Astrocyte (in vitro differentiated cells and primary cell): ENCODE data around the gene PCGF3. TPM values are rescaled to one million over a fixed set of nuclear protein-coding genes. Genes with fewer than 3 reads are reported as not detected.

Experiments
- DNase-seq: peaks from one replicate; pipeline ENCODE4 v3.0.0-alpha.2; 2010; ENCODE audit warnings: low read depth
- FAIRE-seq: peaks from 2 replicates; lab custom pipeline; 2011; peaks lifted over from hg19 to GRCh38; lab: Jason Lieb, UNC
- H2AFZ ChIP-seq: 2 replicates; pipeline ENCODE4 v1.6.0; 2012; ENCODE audit warnings: low read depth, low read length, inconsistent platforms
- H3K27ac ChIP-seq: 2 replicates; pipeline ENCODE4 v1.5.1; 2011; ENCODE audit warnings: low read depth, low read length, inconsistent platforms
- H3K27me3 ChIP-seq: 2 replicates; pipeline ENCODE4 v1.6.0; 2011; ENCODE audit warnings: low read length, inconsistent platforms; ENCODE audit not compliant: insufficient read depth
- H3K36me3 ChIP-seq: 2 replicates; pipeline ENCODE4 v1.5.1; 2011; ENCODE audit warnings: low read length, inconsistent platforms; ENCODE audit not compliant: insufficient read depth
- H3K4me1 ChIP-seq: 2 replicates; pipeline ENCODE4 v1.5.1; 2011; ENCODE audit warnings: low read length, inconsistent platforms; ENCODE audit not compliant: insufficient read depth
- H3K4me2 ChIP-seq: 2 replicates; pipeline ENCODE4 v1.6.0; 2012; ENCODE audit warnings: low read length, inconsistent platforms
- H3K4me3 ChIP-seq: 2 replicates; pipeline ENCODE4 v1.5.1; 2011; ENCODE audit warnings: low read depth, mild to moderate bottlenecking, low read length, inconsistent platforms; ENCODE audit not compliant: insufficient read depth
- H3K79me2 ChIP-seq: 2 replicates; pipeline ENCODE4 v1.6.0; 2012; ENCODE audit warnings: mild to moderate bottlenecking, low read length, inconsistent platforms; ENCODE audit not compliant: insufficient read depth
- H3K9ac ChIP-seq: 2 replicates; pipeline ENCODE4 v1.6.0; 2012; ENCODE audit warnings: mild to moderate bottlenecking, low read length, inconsistent platforms
- H3K9me3 ChIP-seq: 2 replicates; pipeline ENCODE4 v1.5.1; 2012; ENCODE audit warnings: low read depth, mild to moderate bottlenecking, low read length, inconsistent platforms; ENCODE audit not compliant: insufficient read depth
- H4K20me1 ChIP-seq: 2 replicates; pipeline ENCODE4 v1.6.0; 2012; ENCODE audit warnings: low read length, inconsistent platforms; ENCODE audit not compliant: insufficient read depth
- H3K27ac Mint-ChIP-seq: one replicate; pipeline ENCODE4 v1.8.0; 2021; ENCODE audit warnings: mild to moderate bottlenecking, mixed read lengths; ENCODE audit not compliant: unreplicated experiment
- H3K27me3 Mint-ChIP-seq: one replicate; pipeline ENCODE4 v1.8.0; 2021; ENCODE audit warnings: low read depth, mixed read lengths; ENCODE audit not compliant: unreplicated experiment
- H3K36me3 Mint-ChIP-seq: one replicate; pipeline ENCODE4 v1.8.0; 2021; ENCODE audit warnings: low read depth, mixed read lengths; ENCODE audit not compliant: unreplicated experiment
- H3K4me1 Mint-ChIP-seq: one replicate; pipeline ENCODE4 v1.8.0; 2021; ENCODE audit warnings: low read depth, mixed read lengths; ENCODE audit not compliant: unreplicated experiment
- H3K4me3 Mint-ChIP-seq: one replicate; pipeline ENCODE4 v1.8.0; 2021; ENCODE audit warnings: mild to moderate bottlenecking, moderate library complexity, mixed read lengths; ENCODE audit not compliant: unreplicated experiment
- H3K9me3 Mint-ChIP-seq: one replicate; pipeline ENCODE4 v1.8.0; 2021; ENCODE audit warnings: mild to moderate bottlenecking, mixed read lengths; ENCODE audit not compliant: unreplicated experiment
- EZH2 ChIP-seq: IDR thresholded peaks from 2 replicates; pipeline ENCODE4 v1.6.1; 2012; ENCODE audit warnings: mild to moderate bottlenecking, low read length, inconsistent platforms; ENCODE audit not compliant: insufficient read depth
- total RNA-seq: library from RNA; stranded (reverse); gene quantifications from 2 replicates; pipeline ENCODE4 v1.2.1, GENCODE V29; 2021
- TF ChIP-seq, protein P1 (sequence below): IDR thresholded peaks from 2 replicates; pipeline ENCODE4 v1.5.1; 2011; ENCODE audit warnings: low read depth, mild to moderate bottlenecking, inconsistent platforms, low read length, moderate library complexity; ENCODE audit not compliant: insufficient read depth

PCGF3 gene
- total RNA-seq, 1 donor from 2014 or later = 65.7 TPM

DNA sequence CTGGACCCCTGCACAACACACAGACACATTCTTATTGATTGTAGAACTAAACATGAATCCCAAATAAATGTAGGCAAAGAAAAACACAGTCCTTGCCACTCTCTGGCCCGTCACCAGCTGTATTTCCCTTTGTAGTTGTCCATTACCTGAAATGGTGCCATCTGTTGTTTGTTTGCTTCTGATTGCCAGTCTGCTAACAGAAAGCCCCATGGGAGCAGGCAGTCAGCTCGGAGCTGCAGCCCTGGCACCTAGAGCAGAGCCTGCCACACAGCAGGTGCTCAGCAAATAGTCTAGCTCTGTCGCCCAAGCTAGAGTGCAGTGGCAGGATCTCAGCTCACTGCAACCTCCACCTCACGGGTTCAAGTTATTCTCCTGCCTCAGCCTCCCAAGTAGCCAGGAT lies 91.4 kb downstream of the PCGF3 start:
- Histone ChIP-seq H2AFZ (no peak overlapping the region), H3K27ac (no peak overlapping the region), H3K4me3 (no peak overlapping the region), H3K4me2 (no peak overlapping the region), H3K4me1 (peaks cover 3% of the 10 kb centered on the region), H3K27me3 (peaks cover 51% of the 10 kb centered on the region), H3K79me2 (no peaks in the 10 kb centered on the region), H3K9me3 (peaks cover 7% of the 10 kb centered on the region), H3K9ac (no peak overlapping the region), H4K20me1 (peaks cover 8% of the 10 kb centered on the region), H3K36me3 (no peaks in the 10 kb centered on the region)
- FAIRE-seq (no peak), DNase-seq (no peak)
- peaks cover 44% of the 10 kb centered on the region for H3K27me3 Mint-ChIP-seq
- TF ChIP-seq, protein P1, sequence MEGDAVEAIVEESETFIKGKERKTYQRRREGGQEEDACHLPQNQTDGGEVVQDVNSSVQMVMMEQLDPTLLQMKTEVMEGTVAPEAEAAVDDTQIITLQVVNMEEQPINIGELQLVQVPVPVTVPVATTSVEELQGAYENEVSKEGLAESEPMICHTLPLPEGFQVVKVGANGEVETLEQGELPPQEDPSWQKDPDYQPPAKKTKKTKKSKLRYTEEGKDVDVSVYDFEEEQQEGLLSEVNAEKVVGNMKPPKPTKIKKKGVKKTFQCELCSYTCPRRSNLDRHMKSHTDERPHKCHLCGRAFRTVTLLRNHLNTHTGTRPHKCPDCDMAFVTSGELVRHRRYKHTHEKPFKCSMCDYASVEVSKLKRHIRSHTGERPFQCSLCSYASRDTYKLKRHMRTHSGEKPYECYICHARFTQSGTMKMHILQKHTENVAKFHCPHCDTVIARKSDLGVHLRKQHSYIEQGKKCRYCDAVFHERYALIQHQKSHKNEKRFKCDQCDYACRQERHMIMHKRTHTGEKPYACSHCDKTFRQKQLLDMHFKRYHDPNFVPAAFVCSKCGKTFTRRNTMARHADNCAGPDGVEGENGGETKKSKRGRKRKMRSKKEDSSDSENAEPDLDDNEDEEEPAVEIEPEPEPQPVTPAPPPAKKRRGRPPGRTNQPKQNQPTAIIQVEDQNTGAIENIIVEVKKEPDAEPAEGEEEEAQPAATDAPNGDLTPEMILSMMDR = no peak
- no peak for TF ChIP-seq EZH2
- peaks cover 4% of the 10 kb centered on the region for H3K4me1 Mint-ChIP-seq
- no peaks in the 10 kb centered on the region for H3K9me3 Mint-ChIP-seq
- peaks cover 3% of the 10 kb centered on the region for H3K36me3 Mint-ChIP-seq
- no peak overlapping the region for H3K4me3 Mint-ChIP-seq
- H3K27ac Mint-ChIP-seq = no peak overlapping the region

GRCh38 chr4:801436-802124 lies 95.9 kb downstream of the PCGF3 start:
- no peak for DNase-seq
- Histone ChIP-seq H2AFZ (no peak overlapping the region), H3K4me1 (no peaks in the 10 kb centered on the region), H3K27ac (no peak overlapping the region), H3K9me3 (peaks cover 7% of the 10 kb centered on the region), H3K9ac (no peak overlapping the region), H3K79me2 (no peaks in the 10 kb centered on the region), H4K20me1 (no peaks in the 10 kb centered on the region), H3K4me2 (no peak overlapping the region), H3K27me3 (peaks cover 12% of the 10 kb centered on the region), H3K36me3 (no peaks in the 10 kb centered on the region), H3K4me3 (no peak overlapping the region)
- TF ChIP-seq EZH2 = no peak
- TF ChIP-seq, protein P1 = no peak
- peaks cover 8% of the 10 kb centered on the region for H3K9me3 Mint-ChIP-seq
- no peak overlapping the region for H3K4me3 Mint-ChIP-seq
- H3K36me3 Mint-ChIP-seq = peaks cover 3% of the 10 kb centered on the region
- no peak for FAIRE-seq
- peaks cover 30% of the 10 kb centered on the region for H3K27me3 Mint-ChIP-seq
- H3K27ac Mint-ChIP-seq = no peak overlapping the region
- peaks cover 4% of the 10 kb centered on the region for H3K4me1 Mint-ChIP-seq

DNA sequence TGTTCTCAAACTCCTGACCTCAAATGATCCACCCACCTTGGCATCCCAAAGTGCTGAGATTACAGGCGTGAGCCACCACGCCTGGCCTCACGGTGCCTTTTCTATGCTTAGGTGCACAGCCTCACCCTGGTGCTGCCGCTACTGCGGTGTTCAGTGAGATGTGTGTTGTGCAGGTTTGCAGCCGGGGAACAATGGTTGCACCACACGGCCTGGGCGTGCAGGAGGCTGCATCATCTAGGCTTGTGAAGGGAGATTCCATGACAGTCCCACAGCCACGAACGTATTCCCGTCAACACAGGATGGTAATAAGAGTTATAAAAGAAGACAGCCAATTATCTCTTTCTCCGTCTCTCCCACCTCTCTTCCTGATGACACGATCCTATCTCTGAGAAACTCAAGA lies 98.3 kb downstream of the PCGF3 start:
- H3K27ac Mint-ChIP-seq = no peak overlapping the region
- Histone ChIP-seq H3K4me1 (no peaks in the 10 kb centered on the region), H3K79me2 (no peaks in the 10 kb centered on the region), H4K20me1 (no peaks in the 10 kb centered on the region), H2AFZ (no peak overlapping the region), H3K9me3 (peaks cover 7% of the 10 kb centered on the region), H3K27me3 (peaks cover 10% of the 10 kb centered on the region), H3K9ac (no peak overlapping the region), H3K4me3 (no peak overlapping the region), H3K36me3 (no peaks in the 10 kb centered on the region), H3K4me2 (no peak overlapping the region), H3K27ac (no peak overlapping the region)
- FAIRE-seq (no peak), DNase-seq (no peak)
- H3K9me3 Mint-ChIP-seq = peaks cover 8% of the 10 kb centered on the region
- TF ChIP-seq EZH2 = no peak
- TF ChIP-seq, protein P1 = no peak
- no peak overlapping the region for H3K4me3 Mint-ChIP-seq
- H3K4me1 Mint-ChIP-seq = peaks cover 3% of the 10 kb centered on the region
- peaks cover 3% of the 10 kb centered on the region for H3K36me3 Mint-ChIP-seq
- H3K27me3 Mint-ChIP-seq = peaks cover 33% of the 10 kb centered on the region
